Measurements from ENCODE around the gene BLNK. TPM values are rescaled to one million over a fixed set of nuclear protein-coding genes. Genes with fewer than 3 reads are reported as not detected.

BLNK gene
- total and polyA plus RNA-seq, 2 donors from 2014 or later: 28.5 to 38.8 TPM

DNA sequence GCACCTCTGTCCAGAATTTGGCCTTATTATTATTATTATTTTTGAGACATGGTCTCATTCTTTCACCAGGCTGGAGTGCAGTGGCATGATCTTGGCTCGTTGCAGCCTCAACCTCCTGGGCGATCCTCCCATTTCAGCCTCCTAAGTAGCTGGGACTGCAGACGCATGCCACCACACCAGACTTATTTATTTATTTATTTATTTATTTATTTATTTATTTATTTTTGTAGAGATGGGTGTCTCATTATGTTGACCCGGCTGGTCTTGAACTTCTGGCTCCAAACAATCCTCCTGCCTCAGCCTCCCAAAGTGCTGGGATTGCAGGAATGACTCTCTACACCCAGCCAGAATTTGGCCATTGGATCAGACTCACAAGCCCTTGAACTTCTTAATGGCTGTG lies 6.4 kb downstream of the BLNK start:
- FAIRE-seq: no peak
- intact Hi-C loops (cut with DNase I): no loop called here
- peaks cover 0 to 11% (median 0%) of the 10 kb centered on the region in 3 donors for H3K4me1 ChIP-seq (ENCODE audit: control insufficient read depth in 2 of 3, insufficient read depth in 2 of 3, low read depth in 1 of 3, low read length in 3 of 3)

GRCh38 chr10:96263669-96264068 lies 7.7 kb downstream of the BLNK start:
- intact Hi-C loops (cut with DNase I): no loop called here
- no peak for TF ChIP-seq CTCF (IDR thresholded peaks at IDR 0.05; ENCODE audit: borderline replicate concordance, extremely low read depth, insufficient read depth)
- peaks cover 0 to 11% (median 0%) of the 10 kb centered on the region in 3 donors for H3K4me1 ChIP-seq (ENCODE audit: control insufficient read depth in 2 of 3, insufficient read depth in 2 of 3, low read depth in 1 of 3, low read length in 3 of 3)
- no peaks in the 10 kb centered on the region for H3K27me3 ChIP-seq (ENCODE audit: control insufficient read depth, insufficient read depth, low read length)
- H3K36me3 ChIP-seq (ENCODE audit: control insufficient read depth in 2 of 3, insufficient read depth in 3 of 3, low read length in 3 of 3): no peaks in the 10 kb centered on the region
- FAIRE-seq (no peak), DNase-seq (no peak)
- H3K27ac ChIP-seq (ENCODE audit: low read depth in 2 of 2, low read length in 2 of 2): peak overlapping the region in 1 of 2 donors; percentile 9
- H3K9me3 ChIP-seq (ENCODE audit: control insufficient read depth in 2 of 3, insufficient read depth in 1 of 3, low read length in 3 of 3): no peaks in the 10 kb centered on the region
- H3K9ac ChIP-seq (ENCODE audit: low read length in 3 of 3): no peak overlapping the region
- H3K4me3 ChIP-seq (ENCODE audit: low read length in 3 of 3): no peak overlapping the region

More for the DNA sequence above, 6.4 kb downstream of the BLNK start:
- H3K36me3 ChIP-seq (ENCODE audit: control insufficient read depth in 2 of 3, insufficient read depth in 3 of 3, low read length in 3 of 3): no peaks in the 10 kb centered on the region
- H3K9ac ChIP-seq (ENCODE audit: low read length in 3 of 3): no peak overlapping the region
- H3K27me3 ChIP-seq (ENCODE audit: control insufficient read depth, insufficient read depth, low read length): no peaks in the 10 kb centered on the region
- H3K27ac ChIP-seq (ENCODE audit: low read depth in 2 of 2, low read length in 2 of 2): no peak overlapping the region
- no peak for DNase-seq
- no peaks in the 10 kb centered on the region for H3K9me3 ChIP-seq (ENCODE audit: control insufficient read depth in 2 of 3, insufficient read depth in 1 of 3, low read length in 3 of 3)
- H3K4me3 ChIP-seq (ENCODE audit: low read length in 3 of 3): no peak overlapping the region
- TF ChIP-seq CTCF (IDR thresholded peaks at IDR 0.05; ENCODE audit: borderline replicate concordance, extremely low read depth, insufficient read depth): no peak

- FAIRE-seq: no peak
Measured at GRCh38 chr10:96263176-96263575, 8.2 kb downstream of the BLNK start.

More at GRCh38 chr10:96263176-96263575, 8.2 kb downstream of the BLNK start:
- TF ChIP-seq CTCF (IDR thresholded peaks at IDR 0.05; ENCODE audit: borderline replicate concordance, extremely low read depth, insufficient read depth): no peak
- H3K27me3 ChIP-seq (ENCODE audit: control insufficient read depth, insufficient read depth, low read length): no peaks in the 10 kb centered on the region
- no peak overlapping the region for H3K4me3 ChIP-seq (ENCODE audit: low read length in 3 of 3)
- no peak for DNase-seq
- H3K27ac ChIP-seq (ENCODE audit: low read depth in 2 of 2, low read length in 2 of 2): no peak overlapping the region
- H3K9ac ChIP-seq (ENCODE audit: low read length in 3 of 3): no peak overlapping the region
- H3K9me3 ChIP-seq (ENCODE audit: control insufficient read depth in 2 of 3, insufficient read depth in 1 of 3, low read length in 3 of 3): no peaks in the 10 kb centered on the region
- H3K36me3 ChIP-seq (ENCODE audit: control insufficient read depth in 2 of 3, insufficient read depth in 3 of 3, low read length in 3 of 3): no peaks in the 10 kb centered on the region
- intact Hi-C loops (cut with DNase I): no loop called here
- H3K4me1 ChIP-seq (ENCODE audit: control insufficient read depth in 2 of 3, insufficient read depth in 2 of 3, low read depth in 1 of 3, low read length in 3 of 3): peaks cover 0 to 11% (median 0%) of the 10 kb centered on the region in 3 donors
